K562 (cell line): ENCODE results near the gene NOP58. TPM values are rescaled to one million over a fixed set of nuclear protein-coding genes. Genes with fewer than 3 reads are reported as not detected.

Experiments used
- KDM5B ChIP-seq: fragments of 200-600 bp; sonication (generic); IDR thresholded peaks from 2 replicates; pipeline ENCODE4 v1.6.1; 2012; ENCODE audit warnings: low read depth, mild to moderate bottlenecking, moderate library complexity, low read length, control low read depth, inconsistent platforms; ENCODE audit not compliant: insufficient replicate concordance
- TAF15 ChIP-seq: fragments of 200-400 bp; formaldehyde crosslinking; IDR thresholded peaks from 2 replicates; pipeline ENCODE4 v1.6.1; 2017; ENCODE audit warnings: mild to moderate bottlenecking, low read depth, low read length, moderate library complexity
- ZBED1 ChIP-seq: IDR thresholded peaks from 2 replicates; pipeline ENCODE4 v1.6.1; 2014
- ZNF431 ChIP-seq: sonication (generic); formaldehyde crosslinking; IDR thresholded peaks from 2 replicates; pipeline ENCODE4 v1.8.0; 2022; ENCODE audit warnings: mild to moderate bottlenecking, missing genetic modification reagents
- ZNF551 ChIP-seq: fragments of 250-450 bp; sonication (Bioruptor Pico); IDR thresholded peaks from 2 replicates; pipeline ENCODE4 v1.5.0; 2021; ENCODE audit warnings: mild to moderate bottlenecking, moderate library complexity
- ZNF583 ChIP-seq: fragments of 250-450 bp; sonication (Bioruptor Pico); IDR thresholded peaks from 2 replicates; pipeline ENCODE4 v1.4.0; 2020
- polyA plus RNA-seq, 8 experiments: library from polyadenylated mRNA; depleted of rRNA in 4 of 8; stranded (reverse) in 5 of 8; unstranded in 3 of 8; fragments of >200 nt; fragmentation: Nextera tagmentation in 2 of 8; fragmentation: Illumina TruSeq in 1 of 8; extraction: Ambion mirVana in 2 of 8; extraction: Trizol in 1 of 8; gene quantifications; 2 replicates each; pipeline versions ENCODE4 v1.2.1 to v1.2.3, GENCODE V29; 2011 to 2014; ENCODE audit warnings: inconsistent platforms in 1 of 8, missing spikeins in 1 of 8
- total RNA-seq, 7 experiments: library from RNA; depleted of rRNA in 6 of 7; stranded (reverse); fragments of >200 nt in 6 of 7; fragmentation: Illumina TruSeq in 2 of 7; extraction: Trizol in 2 of 7; gene quantifications; 2 replicates each; pipeline versions ENCODE4 v1.2.1 to v1.2.3, GENCODE V29; 2011 to 2021; ENCODE audit warnings: low replicate concordance in 1 of 7
- TF ChIP-seq, protein P1 (sequence below): fragments of 250-450 bp; sonication (Bioruptor Pico); IDR thresholded peaks from 2 replicates; pipeline ENCODE4 v1.5.0; 2021
- TF ChIP-seq, protein P2 (sequence below): sonication (generic); formaldehyde crosslinking; IDR thresholded peaks from 2 replicates; pipeline ENCODE4 v1.8.0; 2022; ENCODE audit warnings: mild to moderate bottlenecking, missing genetic modification reagents
- TF ChIP-seq, protein P3 (sequence below): sonication (generic); formaldehyde crosslinking; IDR thresholded peaks from 2 replicates; pipeline ENCODE4 v1.4.0; 2020; ENCODE audit warnings: mild to moderate bottlenecking, missing genetic modification reagents
- TF ChIP-seq, protein P4 (sequence below): fragments of 450-650 bp; IDR thresholded peaks from 2 replicates; pipeline ENCODE4 v1.6.1; 2017; ENCODE audit warnings: antibody characterized with exemption, mild to moderate bottlenecking
- TF ChIP-seq, protein P5 (sequence below), 2 experiments: IDR thresholded peaks; 2 replicates each; pipeline ENCODE4 v1.6.1; 2011; ENCODE audit warnings: borderline replicate concordance in 1 of 2, control low read depth in 1 of 2, low read depth in 1 of 2, low read length in 1 of 2, mild to moderate bottlenecking in 1 of 2, mixed read lengths in 1 of 2, moderate library complexity in 1 of 2; ENCODE audit not compliant: insufficient read depth in 1 of 2, insufficient read length in 1 of 2, poor library complexity in 1 of 2, severe bottlenecking in 1 of 2; ENCODE audit errors: extremely low read depth in 1 of 2

NOP58 gene
- total and polyA plus RNA-seq, 9 of the 15 experiments (the other 6 are each of a cell fraction or from before 2014, with no cell fraction given): 132 to 332 (median 208) TPM

DNA sequence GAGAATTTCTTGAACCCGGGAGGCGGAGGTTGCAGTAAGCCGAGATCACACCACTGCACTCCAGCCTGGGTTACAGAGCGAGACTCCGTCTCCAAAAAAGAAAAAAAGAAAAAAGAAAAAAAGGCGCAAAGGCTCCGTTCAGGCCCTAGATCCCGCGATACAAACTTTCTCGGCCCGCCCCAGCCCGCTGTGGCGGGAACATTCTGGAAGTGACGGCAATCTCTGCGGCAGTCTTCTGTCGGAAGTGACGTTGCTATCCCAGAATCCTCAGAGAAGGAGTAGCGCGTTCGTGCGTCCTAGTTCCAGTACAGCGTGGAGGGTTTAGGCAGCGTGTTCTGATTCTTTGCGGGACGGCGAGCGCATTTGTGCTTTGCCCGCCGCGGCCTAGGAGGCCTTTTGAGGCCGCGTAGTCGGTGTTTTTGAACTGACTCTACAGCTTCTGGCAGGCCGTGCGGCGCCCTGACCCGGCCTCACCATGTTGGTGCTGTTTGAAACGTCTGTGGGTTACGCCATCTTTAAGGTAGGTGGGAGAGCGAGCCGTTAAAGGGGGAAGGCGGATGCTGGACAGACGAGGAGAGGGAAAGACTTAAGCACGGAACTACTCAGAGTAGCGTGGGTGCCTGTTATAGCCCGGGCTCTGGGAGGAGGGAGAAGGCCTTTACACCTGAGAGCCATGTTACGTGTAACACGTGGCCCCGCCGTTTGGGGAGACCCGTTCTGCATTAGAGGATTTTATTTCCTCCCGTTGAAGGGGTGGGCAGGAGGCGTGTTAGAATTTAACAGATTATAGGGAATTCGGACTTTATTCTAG is at the start of gene NOP58 (continued):
- TF ChIP-seq KDM5B (peak; percentile 91), ZNF431 (CRISPR knock-in tag) (no peak), ZNF583 (CRISPR knock-in tag) (0 out of 2 replicates have a peak, but pooled peaks have one; percentile 25), ZBED1 (no peak), ZNF551 (CRISPR knock-in tag) (no peak), TAF15 (no peak)
- TF ChIP-seq, protein P1, sequence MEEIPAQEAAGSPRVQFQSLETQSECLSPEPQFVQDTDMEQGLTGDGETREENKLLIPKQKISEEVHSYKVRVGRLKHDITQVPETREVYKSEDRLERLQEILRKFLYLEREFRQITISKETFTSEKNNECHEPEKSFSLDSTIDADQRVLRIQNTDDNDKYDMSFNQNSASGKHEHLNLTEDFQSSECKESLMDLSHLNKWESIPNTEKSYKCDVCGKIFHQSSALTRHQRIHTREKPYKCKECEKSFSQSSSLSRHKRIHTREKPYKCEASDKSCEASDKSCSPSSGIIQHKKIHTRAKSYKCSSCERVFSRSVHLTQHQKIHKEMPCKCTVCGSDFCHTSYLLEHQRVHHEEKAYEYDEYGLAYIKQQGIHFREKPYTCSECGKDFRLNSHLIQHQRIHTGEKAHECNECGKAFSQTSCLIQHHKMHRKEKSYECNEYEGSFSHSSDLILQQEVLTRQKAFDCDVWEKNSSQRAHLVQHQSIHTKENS: no peak
- TF ChIP-seq, protein P2, sequence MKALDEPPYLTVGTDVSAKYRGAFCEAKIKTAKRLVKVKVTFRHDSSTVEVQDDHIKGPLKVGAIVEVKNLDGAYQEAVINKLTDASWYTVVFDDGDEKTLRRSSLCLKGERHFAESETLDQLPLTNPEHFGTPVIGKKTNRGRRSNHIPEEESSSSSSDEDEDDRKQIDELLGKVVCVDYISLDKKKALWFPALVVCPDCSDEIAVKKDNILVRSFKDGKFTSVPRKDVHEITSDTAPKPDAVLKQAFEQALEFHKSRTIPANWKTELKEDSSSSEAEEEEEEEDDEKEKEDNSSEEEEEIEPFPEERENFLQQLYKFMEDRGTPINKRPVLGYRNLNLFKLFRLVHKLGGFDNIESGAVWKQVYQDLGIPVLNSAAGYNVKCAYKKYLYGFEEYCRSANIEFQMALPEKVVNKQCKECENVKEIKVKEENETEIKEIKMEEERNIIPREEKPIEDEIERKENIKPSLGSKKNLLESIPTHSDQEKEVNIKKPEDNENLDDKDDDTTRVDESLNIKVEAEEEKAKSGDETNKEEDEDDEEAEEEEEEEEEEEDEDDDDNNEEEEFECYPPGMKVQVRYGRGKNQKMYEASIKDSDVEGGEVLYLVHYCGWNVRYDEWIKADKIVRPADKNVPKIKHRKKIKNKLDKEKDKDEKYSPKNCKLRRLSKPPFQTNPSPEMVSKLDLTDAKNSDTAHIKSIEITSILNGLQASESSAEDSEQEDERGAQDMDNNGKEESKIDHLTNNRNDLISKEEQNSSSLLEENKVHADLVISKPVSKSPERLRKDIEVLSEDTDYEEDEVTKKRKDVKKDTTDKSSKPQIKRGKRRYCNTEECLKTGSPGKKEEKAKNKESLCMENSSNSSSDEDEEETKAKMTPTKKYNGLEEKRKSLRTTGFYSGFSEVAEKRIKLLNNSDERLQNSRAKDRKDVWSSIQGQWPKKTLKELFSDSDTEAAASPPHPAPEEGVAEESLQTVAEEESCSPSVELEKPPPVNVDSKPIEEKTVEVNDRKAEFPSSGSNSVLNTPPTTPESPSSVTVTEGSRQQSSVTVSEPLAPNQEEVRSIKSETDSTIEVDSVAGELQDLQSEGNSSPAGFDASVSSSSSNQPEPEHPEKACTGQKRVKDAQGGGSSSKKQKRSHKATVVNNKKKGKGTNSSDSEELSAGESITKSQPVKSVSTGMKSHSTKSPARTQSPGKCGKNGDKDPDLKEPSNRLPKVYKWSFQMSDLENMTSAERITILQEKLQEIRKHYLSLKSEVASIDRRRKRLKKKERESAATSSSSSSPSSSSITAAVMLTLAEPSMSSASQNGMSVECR (CRISPR knock-in tag): peak; percentile 70
- TF ChIP-seq, protein P3, sequence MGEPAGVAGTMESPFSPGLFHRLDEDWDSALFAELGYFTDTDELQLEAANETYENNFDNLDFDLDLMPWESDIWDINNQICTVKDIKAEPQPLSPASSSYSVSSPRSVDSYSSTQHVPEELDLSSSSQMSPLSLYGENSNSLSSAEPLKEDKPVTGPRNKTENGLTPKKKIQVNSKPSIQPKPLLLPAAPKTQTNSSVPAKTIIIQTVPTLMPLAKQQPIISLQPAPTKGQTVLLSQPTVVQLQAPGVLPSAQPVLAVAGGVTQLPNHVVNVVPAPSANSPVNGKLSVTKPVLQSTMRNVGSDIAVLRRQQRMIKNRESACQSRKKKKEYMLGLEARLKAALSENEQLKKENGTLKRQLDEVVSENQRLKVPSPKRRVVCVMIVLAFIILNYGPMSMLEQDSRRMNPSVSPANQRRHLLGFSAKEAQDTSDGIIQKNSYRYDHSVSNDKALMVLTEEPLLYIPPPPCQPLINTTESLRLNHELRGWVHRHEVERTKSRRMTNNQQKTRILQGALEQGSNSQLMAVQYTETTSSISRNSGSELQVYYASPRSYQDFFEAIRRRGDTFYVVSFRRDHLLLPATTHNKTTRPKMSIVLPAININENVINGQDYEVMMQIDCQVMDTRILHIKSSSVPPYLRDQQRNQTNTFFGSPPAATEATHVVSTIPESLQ (CRISPR knock-in tag): no peak
- TF ChIP-seq, protein P4, sequence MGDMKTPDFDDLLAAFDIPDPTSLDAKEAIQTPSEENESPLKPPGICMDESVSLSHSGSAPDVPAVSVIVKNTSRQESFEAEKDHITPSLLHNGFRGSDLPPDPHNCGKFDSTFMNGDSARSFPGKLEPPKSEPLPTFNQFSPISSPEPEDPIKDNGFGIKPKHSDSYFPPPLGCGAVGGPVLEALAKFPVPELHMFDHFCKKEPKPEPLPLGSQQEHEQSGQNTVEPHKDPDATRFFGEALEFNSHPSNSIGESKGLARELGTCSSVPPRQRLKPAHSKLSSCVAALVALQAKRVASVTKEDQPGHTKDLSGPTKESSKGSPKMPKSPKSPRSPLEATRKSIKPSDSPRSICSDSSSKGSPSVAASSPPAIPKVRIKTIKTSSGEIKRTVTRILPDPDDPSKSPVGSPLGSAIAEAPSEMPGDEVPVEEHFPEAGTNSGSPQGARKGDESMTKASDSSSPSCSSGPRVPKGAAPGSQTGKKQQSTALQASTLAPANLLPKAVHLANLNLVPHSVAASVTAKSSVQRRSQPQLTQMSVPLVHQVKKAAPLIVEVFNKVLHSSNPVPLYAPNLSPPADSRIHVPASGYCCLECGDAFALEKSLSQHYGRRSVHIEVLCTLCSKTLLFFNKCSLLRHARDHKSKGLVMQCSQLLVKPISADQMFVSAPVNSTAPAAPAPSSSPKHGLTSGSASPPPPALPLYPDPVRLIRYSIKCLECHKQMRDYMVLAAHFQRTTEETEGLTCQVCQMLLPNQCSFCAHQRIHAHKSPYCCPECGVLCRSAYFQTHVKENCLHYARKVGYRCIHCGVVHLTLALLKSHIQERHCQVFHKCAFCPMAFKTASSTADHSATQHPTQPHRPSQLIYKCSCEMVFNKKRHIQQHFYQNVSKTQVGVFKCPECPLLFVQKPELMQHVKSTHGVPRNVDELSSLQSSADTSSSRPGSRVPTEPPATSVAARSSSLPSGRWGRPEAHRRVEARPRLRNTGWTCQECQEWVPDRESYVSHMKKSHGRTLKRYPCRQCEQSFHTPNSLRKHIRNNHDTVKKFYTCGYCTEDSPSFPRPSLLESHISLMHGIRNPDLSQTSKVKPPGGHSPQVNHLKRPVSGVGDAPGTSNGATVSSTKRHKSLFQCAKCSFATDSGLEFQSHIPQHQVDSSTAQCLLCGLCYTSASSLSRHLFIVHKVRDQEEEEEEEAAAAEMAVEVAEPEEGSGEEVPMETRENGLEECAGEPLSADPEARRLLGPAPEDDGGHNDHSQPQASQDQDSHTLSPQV: no peak; the same call in 1 of the 2 replicates
- TF ChIP-seq, protein P5, sequence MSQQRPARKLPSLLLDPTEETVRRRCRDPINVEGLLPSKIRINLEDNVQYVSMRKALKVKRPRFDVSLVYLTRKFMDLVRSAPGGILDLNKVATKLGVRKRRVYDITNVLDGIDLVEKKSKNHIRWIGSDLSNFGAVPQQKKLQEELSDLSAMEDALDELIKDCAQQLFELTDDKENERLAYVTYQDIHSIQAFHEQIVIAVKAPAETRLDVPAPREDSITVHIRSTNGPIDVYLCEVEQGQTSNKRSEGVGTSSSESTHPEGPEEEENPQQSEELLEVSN (IDR thresholded peaks at IDR 0.05; ENCODE audit: borderline replicate concordance in 1 of 2, extremely low read depth in 1 of 2, insufficient read depth in 1 of 2, insufficient read length in 1 of 2, low read depth in 1 of 2, low read length in 1 of 2, poor library complexity in 1 of 2, severe bottlenecking in 1 of 2): peak; percentile 66 to 89
